ENCODE data around the gene HPCA. TPM values are rescaled to one million over a fixed set of nuclear protein-coding genes. Genes with fewer than 3 reads are reported as not detected.
A peak's percentile ranks its signal among the peaks of the same experiment; 100 is the strongest.

HPCA gene
- total RNA-seq, 1 donor from 2014 or later = not detected

DNA sequence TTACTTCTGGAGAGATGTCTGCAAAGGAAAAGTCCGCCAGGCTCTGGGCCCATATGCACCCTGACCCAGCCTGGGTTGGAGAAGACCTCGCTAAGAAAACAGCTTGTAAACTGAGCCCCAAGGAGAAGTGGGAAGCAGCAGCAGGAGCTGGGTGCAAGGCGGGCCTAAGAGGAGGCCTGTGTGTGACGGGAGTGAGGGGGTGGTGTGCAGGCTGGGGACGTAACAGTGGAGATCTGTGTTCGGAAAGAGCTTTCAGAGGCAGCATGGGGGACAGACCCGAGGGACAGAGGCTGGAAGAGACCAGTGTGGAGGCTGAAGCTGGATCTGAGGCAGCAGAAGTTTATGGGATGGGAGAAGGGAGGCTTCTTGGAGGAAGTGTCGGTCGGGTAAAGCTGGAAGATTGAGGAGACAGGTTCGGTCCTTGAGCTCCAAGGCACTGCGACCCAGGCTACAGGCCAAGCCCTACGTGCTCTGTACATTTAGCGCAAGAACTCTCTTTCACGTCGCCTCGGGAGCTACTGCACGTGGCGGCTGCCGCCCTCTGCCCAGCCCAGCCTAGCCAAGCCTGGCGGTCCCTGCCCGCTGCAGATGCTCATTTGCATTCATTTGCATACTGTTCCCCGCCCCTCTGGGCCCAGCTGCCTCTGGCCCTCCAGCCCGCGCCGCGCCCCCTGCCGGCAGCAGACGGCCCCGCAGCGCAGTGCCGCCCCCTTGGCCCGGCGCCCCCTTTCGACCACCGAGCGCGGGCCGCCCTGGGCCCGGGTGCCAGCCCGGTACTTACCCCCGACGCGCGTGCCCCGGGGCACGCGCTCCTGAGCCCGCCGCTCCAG, 6.3 kb downstream of the HPCA start:
- Mint-ChIP-seq H3K9me3 (ENCODE audit: unreplicated experiment) (no peaks in the 10 kb centered on the region), H3K4me1 (ENCODE audit: unreplicated experiment) (peaks cover 8% of the 10 kb centered on the region), H3K27me3 (ENCODE audit: unreplicated experiment) (peaks cover 22% of the 10 kb centered on the region), H3K36me3 (ENCODE audit: low read depth, unreplicated experiment) (peaks cover 8% of the 10 kb centered on the region), H3K27ac (ENCODE audit: unreplicated experiment) (no peak overlapping the region), H3K4me3 (ENCODE audit: unreplicated experiment) (peak overlapping the region; percentile 29)
- TF ChIP-seq, protein P1, sequence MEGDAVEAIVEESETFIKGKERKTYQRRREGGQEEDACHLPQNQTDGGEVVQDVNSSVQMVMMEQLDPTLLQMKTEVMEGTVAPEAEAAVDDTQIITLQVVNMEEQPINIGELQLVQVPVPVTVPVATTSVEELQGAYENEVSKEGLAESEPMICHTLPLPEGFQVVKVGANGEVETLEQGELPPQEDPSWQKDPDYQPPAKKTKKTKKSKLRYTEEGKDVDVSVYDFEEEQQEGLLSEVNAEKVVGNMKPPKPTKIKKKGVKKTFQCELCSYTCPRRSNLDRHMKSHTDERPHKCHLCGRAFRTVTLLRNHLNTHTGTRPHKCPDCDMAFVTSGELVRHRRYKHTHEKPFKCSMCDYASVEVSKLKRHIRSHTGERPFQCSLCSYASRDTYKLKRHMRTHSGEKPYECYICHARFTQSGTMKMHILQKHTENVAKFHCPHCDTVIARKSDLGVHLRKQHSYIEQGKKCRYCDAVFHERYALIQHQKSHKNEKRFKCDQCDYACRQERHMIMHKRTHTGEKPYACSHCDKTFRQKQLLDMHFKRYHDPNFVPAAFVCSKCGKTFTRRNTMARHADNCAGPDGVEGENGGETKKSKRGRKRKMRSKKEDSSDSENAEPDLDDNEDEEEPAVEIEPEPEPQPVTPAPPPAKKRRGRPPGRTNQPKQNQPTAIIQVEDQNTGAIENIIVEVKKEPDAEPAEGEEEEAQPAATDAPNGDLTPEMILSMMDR (IDR thresholded peaks at IDR 0.05; ENCODE audit: unreplicated experiment) = peak; percentile 92
- DNase-seq (ENCODE audit: low spot score) = peak; percentile 72

DNA sequence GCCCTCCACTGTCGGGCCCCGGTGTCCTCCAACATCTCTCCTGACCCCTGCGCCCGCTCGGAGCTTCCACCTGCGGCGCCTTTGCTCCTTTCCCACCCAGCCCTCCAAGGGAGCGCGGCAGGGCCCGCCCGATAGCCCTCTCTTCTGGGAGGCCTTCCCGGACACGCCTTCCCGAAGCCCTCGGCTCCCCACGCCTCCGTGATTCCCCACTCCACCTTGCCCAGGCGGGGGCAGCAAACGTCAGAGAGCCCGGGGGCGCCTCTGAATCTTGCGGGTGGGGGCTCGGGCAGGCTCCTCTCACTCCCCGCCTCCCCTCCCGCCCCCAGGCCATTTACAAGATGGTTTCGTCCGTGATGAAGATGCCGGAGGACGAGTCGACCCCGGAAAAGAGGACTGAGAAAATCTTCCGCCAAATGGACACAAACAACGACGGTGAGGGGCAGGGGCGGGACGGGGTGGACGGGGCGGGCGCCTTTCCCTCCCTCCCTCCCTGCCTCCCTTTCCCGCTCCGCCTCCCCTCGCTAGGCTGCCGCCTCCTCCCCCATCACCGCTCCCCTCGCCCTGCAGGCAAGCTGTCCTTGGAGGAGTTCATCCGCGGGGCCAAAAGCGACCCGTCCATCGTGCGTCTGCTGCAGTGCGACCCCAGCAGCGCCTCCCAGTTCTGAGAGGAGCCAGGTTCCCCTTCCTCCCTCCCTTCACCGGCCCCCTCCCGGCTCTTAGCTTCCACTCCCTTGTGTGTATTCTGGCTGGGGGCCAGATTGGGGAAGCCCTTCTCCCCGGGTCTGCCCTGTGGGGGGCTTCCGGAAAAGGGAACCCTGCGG, 7.1 kb downstream of the HPCA start:
- Mint-ChIP-seq H3K36me3 (ENCODE audit: low read depth, unreplicated experiment) (peaks cover 8% of the 10 kb centered on the region), H3K4me1 (ENCODE audit: unreplicated experiment) (peaks cover 8% of the 10 kb centered on the region), H3K27me3 (ENCODE audit: unreplicated experiment) (peaks cover 19% of the 10 kb centered on the region), H3K27ac (ENCODE audit: unreplicated experiment) (no peak overlapping the region), H3K9me3 (ENCODE audit: unreplicated experiment) (no peaks in the 10 kb centered on the region), H3K4me3 (ENCODE audit: unreplicated experiment) (no peak overlapping the region)
- no peak for DNase-seq (ENCODE audit: low spot score)
- TF ChIP-seq, protein P1 (IDR thresholded peaks at IDR 0.05; ENCODE audit: unreplicated experiment) = peak; percentile 66

DNA sequence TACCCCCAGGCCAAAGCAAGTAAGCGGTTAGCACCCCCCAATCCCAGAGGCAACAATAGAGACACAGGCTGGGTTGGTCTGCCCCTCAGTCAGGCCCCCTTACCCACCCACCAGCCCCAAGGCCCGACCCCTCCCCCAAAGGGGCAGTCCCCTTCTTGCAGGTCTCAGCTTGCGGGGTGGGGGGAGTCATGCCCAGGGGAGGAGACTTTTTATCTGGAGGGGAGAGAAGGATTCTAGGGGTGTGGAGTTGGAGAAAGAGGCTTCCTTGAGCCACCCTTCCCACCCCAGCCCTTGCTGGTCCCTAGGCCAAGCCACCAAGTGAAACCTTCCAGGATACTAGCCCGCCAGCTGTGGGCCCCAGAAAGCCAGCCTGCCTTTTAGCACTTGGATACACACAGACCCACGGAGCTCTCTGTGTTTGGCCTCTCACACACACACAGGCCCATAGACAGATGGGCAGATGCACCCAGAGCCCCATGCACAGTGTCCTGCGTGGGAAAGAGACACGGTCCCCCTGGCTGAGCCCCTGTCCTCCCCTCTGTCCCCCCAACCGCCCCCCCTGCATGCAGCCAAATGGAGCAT, 7.8 kb downstream of the HPCA start:
- H3K4me3 Mint-ChIP-seq (ENCODE audit: unreplicated experiment) = no peak overlapping the region
- DNase-seq (ENCODE audit: low spot score) = no peak
- no peaks in the 10 kb centered on the region for H3K9me3 Mint-ChIP-seq (ENCODE audit: unreplicated experiment)
- peaks cover 8% of the 10 kb centered on the region for H3K36me3 Mint-ChIP-seq (ENCODE audit: low read depth, unreplicated experiment)
- H3K27me3 Mint-ChIP-seq (ENCODE audit: unreplicated experiment) = peaks cover 23% of the 10 kb centered on the region
- no peak overlapping the region for H3K27ac Mint-ChIP-seq (ENCODE audit: unreplicated experiment)
- TF ChIP-seq, protein P1 (IDR thresholded peaks at IDR 0.05; ENCODE audit: unreplicated experiment) = no peak
- H3K4me1 Mint-ChIP-seq (ENCODE audit: unreplicated experiment) = peaks cover 8% of the 10 kb centered on the region

DNA sequence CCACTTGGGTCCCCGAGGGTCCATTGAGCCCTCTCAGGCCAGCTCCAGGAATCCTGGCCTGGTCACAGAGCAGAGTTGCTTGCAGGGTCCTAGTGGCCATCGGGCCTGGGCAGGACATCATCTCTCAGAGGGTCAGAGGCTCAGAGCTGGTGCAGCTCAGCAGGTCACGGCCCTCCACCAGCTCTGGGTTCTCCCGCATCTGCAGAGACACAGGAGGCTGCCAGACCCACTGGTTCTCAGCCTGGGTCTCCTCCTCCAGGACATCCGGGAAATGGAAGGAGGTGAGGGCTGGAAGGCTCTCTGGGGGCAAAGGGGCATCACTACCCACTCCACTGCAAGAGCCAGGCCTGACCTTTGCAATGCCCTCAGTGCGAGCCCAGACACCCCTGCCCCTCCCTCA, 8.4 kb downstream of the HPCA start:
- DNase-seq (ENCODE audit: low spot score) = no peak
- TF ChIP-seq, protein P1 (IDR thresholded peaks at IDR 0.05; ENCODE audit: unreplicated experiment) = no peak
- H3K9me3 Mint-ChIP-seq (ENCODE audit: unreplicated experiment) = no peaks in the 10 kb centered on the region
- H3K36me3 Mint-ChIP-seq (ENCODE audit: low read depth, unreplicated experiment) = peaks cover 8% of the 10 kb centered on the region
- peaks cover 8% of the 10 kb centered on the region for H3K4me1 Mint-ChIP-seq (ENCODE audit: unreplicated experiment)
- no peak overlapping the region for H3K27ac Mint-ChIP-seq (ENCODE audit: unreplicated experiment)
- no peak overlapping the region for H3K4me3 Mint-ChIP-seq (ENCODE audit: unreplicated experiment)
- peaks cover 24% of the 10 kb centered on the region for H3K27me3 Mint-ChIP-seq (ENCODE audit: unreplicated experiment)
